ENCODE measurements around the gene MREG. TPM values are rescaled to one million over a fixed set of nuclear protein-coding genes. Genes with fewer than 3 reads are reported as not detected.
"Not testable (repeated sequence)": the region's sequence is repeated elsewhere in the genome, so short reads cannot be mapped to it uniquely, and the experiment has no call there.

Gene MREG
- total RNA-seq, 1 donor from 2014 or later = 0.22 TPM

DNA sequence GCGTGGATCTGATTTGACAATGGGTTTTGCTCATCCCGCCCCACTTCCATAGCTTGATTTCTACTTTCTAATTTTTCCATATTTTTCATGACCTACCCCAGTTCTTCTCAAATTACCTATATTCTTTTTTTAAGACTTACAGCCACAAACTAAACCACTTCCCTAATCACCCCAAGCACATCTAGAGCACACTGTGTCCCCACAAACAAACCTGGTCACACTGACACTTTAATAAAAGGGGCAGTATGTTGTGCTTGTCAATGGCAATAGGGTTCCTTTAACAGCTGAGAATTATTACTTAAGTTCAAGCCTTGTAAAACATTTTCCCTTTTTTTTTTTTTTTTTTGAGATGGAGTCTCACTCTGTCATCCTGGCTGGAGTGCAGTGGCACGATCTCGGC lies 47.1 kb downstream of the MREG start:
- TF ChIP-seq, protein P1, sequence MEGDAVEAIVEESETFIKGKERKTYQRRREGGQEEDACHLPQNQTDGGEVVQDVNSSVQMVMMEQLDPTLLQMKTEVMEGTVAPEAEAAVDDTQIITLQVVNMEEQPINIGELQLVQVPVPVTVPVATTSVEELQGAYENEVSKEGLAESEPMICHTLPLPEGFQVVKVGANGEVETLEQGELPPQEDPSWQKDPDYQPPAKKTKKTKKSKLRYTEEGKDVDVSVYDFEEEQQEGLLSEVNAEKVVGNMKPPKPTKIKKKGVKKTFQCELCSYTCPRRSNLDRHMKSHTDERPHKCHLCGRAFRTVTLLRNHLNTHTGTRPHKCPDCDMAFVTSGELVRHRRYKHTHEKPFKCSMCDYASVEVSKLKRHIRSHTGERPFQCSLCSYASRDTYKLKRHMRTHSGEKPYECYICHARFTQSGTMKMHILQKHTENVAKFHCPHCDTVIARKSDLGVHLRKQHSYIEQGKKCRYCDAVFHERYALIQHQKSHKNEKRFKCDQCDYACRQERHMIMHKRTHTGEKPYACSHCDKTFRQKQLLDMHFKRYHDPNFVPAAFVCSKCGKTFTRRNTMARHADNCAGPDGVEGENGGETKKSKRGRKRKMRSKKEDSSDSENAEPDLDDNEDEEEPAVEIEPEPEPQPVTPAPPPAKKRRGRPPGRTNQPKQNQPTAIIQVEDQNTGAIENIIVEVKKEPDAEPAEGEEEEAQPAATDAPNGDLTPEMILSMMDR (IDR thresholded peaks at IDR 0.05; ENCODE audit: borderline replicate concordance) = no peak
- H3K4me3 ChIP-seq = no peak overlapping the region
- DNase-seq = no peak
- intact Hi-C loops (cut with micrococcal nuclease) = no loop called here
- H3K36me3 ChIP-seq = no peaks in the 10 kb centered on the region
- no peaks in the 10 kb centered on the region for H3K9me3 ChIP-seq (replicated peaks)
- no peaks in the 10 kb centered on the region for H3K4me1 ChIP-seq
- H3K27me3 ChIP-seq (ENCODE audit: low read depth) = no peaks in the 10 kb centered on the region
- H3K27ac ChIP-seq (replicated peaks) = no peak overlapping the region

DNA sequence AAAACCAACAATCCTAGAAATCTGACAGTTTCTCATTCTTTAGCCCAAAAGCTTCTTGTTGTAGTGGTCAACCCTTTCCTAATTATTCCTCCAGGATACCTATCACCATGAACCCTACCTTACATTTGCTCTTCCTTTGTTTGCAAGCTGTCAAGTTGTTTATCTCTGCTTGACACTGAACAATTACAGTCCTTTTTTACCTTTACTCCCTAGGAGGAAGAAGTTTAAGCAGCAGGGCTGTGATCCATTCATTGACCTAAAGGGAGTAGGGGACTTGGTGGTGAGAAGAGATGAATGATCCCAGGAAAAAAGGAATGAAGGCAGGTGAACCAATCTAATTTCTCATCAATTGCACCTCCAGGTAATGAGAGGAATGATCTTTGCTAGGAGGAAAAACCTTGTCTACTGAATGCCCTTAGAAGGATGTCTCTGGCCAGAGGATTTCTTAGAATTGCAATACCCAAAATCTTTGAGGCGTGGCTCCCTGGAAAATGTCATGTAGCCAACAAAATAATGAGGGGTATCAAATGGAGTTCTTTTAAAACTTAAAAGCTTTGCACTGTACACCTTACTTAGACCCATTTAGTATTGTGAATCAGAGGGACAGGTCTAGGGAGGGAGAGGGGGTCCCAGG lies 47.7 kb downstream of the MREG start:
- DNase-seq = no peak
- TF ChIP-seq, protein P1 (IDR thresholded peaks at IDR 0.05; ENCODE audit: borderline replicate concordance) = no peak
- no peak overlapping the region for H3K27ac ChIP-seq (replicated peaks)
- no peaks in the 10 kb centered on the region for H3K9me3 ChIP-seq (replicated peaks)
- no peaks in the 10 kb centered on the region for H3K27me3 ChIP-seq (ENCODE audit: low read depth)
- H3K36me3 ChIP-seq = no peaks in the 10 kb centered on the region
- no peak overlapping the region for H3K4me3 ChIP-seq
- intact Hi-C loops (cut with micrococcal nuclease) = no loop called here
- no peaks in the 10 kb centered on the region for H3K4me1 ChIP-seq

DNA sequence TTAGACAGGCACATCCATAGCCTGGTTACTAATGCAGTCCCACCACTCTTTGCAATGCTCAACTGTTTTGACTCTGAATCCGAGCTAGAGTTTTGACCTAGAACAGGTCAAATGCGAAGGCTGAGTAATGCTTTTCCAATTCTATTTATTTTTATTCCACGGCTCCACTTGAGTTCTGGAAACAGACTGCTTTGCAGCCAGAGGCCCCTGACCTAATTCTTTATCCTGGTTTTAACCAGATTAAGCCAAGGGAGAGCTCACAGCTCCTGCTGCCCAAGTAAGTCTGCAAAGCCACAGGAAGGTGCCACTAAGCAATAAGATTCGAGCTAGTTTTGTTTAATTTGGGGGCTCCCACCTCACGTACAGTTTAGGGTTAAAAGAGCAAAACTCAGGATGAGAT lies 51.4 kb downstream of the MREG start:
- Histone ChIP-seq H3K27ac (replicated peaks) (no peak overlapping the region), H3K9me3 (replicated peaks) (peaks cover 4% of the 10 kb centered on the region), H3K27me3 (ENCODE audit: low read depth) (no peaks in the 10 kb centered on the region), H3K4me1 (no peaks in the 10 kb centered on the region), H3K36me3 (no peaks in the 10 kb centered on the region), H3K4me3 (no peak overlapping the region)
- TF ChIP-seq, protein P1 (IDR thresholded peaks at IDR 0.05; ENCODE audit: borderline replicate concordance) = no peak
- intact Hi-C loops (cut with micrococcal nuclease) = no loop called here
- no peak for DNase-seq

DNA sequence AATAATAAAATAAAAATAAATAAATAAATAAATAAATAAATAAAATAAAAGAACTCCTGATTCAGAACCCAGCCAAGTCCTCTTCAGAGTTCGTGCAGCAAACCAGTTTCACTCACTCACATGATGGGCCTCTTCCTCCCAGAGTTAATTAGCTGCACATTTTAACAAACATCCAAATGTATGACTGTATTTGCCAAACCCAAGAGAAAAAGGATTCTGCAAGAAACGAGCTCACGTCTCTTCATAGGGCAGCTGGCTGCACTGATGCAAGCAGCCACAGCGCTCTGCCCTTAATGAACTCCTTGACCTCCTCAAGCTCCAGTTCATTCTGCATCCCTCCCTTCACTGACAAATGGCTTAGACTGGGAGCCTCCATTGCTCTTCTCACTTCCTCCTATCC lies 55.1 kb downstream of the MREG start:
- no peak for DNase-seq
- no peak overlapping the region for H3K27ac ChIP-seq (replicated peaks)
- H3K4me1 ChIP-seq = no peaks in the 10 kb centered on the region
- H3K9me3 ChIP-seq (replicated peaks) = peaks cover 4% of the 10 kb centered on the region
- no peak overlapping the region for H3K4me3 ChIP-seq
- TF ChIP-seq, protein P1 (IDR thresholded peaks at IDR 0.05; ENCODE audit: borderline replicate concordance) = no peak
- H3K27me3 ChIP-seq (ENCODE audit: low read depth) = no peaks in the 10 kb centered on the region
- no peaks in the 10 kb centered on the region for H3K36me3 ChIP-seq
- intact Hi-C loops (cut with micrococcal nuclease) = no loop called here

DNA sequence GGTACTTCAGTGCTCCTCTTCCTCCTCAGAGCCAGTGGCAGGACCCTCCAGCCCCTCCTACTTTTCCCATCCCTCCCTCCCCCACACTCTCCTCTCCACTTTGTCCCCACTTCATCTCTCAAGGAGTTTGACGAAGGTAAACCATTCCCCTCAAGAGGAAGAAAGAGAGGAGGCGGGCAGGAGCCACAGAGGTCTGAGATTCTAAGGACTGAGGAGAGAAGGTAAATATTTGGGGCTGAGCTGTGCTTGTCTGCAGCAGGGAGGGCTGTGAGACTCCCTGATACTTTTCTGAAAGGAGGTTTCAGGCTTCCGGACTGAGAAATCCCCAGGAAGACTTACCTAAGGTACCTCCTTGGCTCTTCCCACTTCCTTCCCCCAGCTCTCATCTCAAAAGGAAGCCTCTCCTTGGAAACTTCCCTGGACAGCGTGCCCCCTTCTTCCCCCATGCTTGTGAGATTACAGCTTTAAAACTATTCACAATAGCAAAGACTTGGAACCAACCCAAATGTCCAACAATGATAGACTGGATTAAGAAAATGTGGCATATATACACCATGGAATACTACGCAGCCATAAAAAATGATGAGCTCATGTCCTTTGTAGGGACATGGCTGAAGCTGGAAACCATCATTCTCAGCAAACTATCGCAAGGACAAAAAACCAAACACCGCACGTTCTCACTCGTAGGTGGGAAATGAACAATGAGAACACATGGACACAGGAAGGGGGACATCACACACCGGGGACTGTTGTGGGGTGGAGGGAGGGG lies 55.8 kb downstream of the MREG start:
- DNase-seq; H3K27me3 ChIP-seq (ENCODE audit: low read depth); intact Hi-C loops (cut with micrococcal nuclease); H3K27ac ChIP-seq (replicated peaks); H3K9me3 ChIP-seq (replicated peaks); H3K36me3 ChIP-seq; H3K4me3 ChIP-seq; H3K4me1 ChIP-seq: not testable (repeated sequence)

Data from left ventricle myocardium inferior (tissue), 1 donor.